Activated CD8-positive, alpha-beta T cell treated with anti-CD3 and anti-CD28 coated beads for 36 hours (primary cell): Measurements from ENCODE around the gene CDT1. TPM values are rescaled to one million over a fixed set of nuclear protein-coding genes. Genes with fewer than 3 reads are reported as not detected.

ENCODE experiments used
- ATAC-seq: fragments of 200-7000 bp; cut with Tn5 transposase; one replicate; pipeline ENCODE4 v1.10.0; 2021; ENCODE audit warnings: mild to moderate bottlenecking, moderate library complexity
- CTCF ChIA-PET: fragments of 350-600 bp; sonication (Branson Sonifier 250); formaldehyde crosslinking; loops from one replicate; lab custom pipeline; 2021; ENCODE audit warnings: antibody characterized with exemption; lab: Charles Lee
- POLR2A ChIA-PET: fragments of 350-600 bp; sonication (Branson Sonifier 250); formaldehyde crosslinking; loops from one replicate; lab custom pipeline; 2021; ENCODE audit warnings: antibody characterized with exemption; lab: Charles Lee
- DNase-seq: peaks from one replicate; pipeline ENCODE4 v3.0.0-alpha.2; 2020
- H3K27ac Mint-ChIP-seq: one replicate; pipeline ENCODE4 v1.8.0; 2021; ENCODE audit warnings: mild to moderate bottlenecking, mixed read lengths
- H3K27me3 Mint-ChIP-seq: one replicate; pipeline ENCODE4 v1.8.0; 2021; ENCODE audit warnings: mixed read lengths
- H3K36me3 Mint-ChIP-seq: one replicate; pipeline ENCODE4 v1.8.0; 2021; ENCODE audit warnings: low read depth, mixed read lengths
- H3K4me1 Mint-ChIP-seq: one replicate; pipeline ENCODE4 v1.8.0; 2021; ENCODE audit warnings: low read depth, mixed read lengths
- H3K4me3 Mint-ChIP-seq: one replicate; pipeline ENCODE4 v1.8.0; 2021; ENCODE audit warnings: mild to moderate bottlenecking, moderate library complexity, mixed read lengths
- H3K9me3 Mint-ChIP-seq: one replicate; pipeline ENCODE4 v1.8.0; 2021; ENCODE audit warnings: mixed read lengths
- intact Hi-C: fragments of 100-400 bp; cut with micrococcal nuclease; formaldehyde crosslinking; loops from one replicate; pipeline ENCODE4 v1.10.0; 2022
- total RNA-seq, 2 experiments: library from RNA; stranded (reverse); gene quantifications; one replicate each; pipeline ENCODE4 v1.2.3, GENCODE V29; 2021
- TF ChIP-seq, protein P1 (sequence below): fragments of 200-600 bp; IDR thresholded peaks from one replicate; pipeline ENCODE4 v1.8.0; 2022; ENCODE audit warnings: antibody characterized with exemption, mild to moderate bottlenecking

The CDT1 gene
- total RNA-seq, 2 experiments from 2014 or later = 180 to 182 TPM

DNA sequence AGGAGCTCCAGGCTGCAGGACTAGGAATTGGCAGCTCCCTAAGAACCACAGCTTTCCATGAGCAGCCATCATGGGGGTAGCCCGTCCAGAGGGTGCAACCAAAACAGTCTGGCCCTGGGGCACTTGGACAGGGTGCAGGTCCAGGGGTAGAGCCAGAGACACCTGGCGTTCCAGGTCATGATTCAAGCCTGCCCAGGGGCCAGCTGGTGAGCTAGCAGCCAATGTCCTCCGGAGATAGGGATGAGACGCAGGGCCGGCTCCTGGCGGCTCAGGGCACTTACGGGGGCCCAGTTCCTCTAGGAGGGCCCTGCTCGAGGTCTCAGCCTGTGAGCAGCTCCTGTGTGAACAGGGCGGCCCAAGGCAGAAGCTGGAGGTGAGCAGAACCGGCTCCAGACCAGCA, 40.6 kb upstream of the CDT1 start:
- ChIA-PET CTCF (interaction anchor here (1.7 kb wide), 1 partner anchor 20 kb away, joined by 4 read pairs; no protein-coding TSS in a partner anchor), POLR2A (interaction anchor here (0.9 to 1.0 kb wide), 2 partner anchors 8 to 21 kb away, joined by 3 read pairs; no protein-coding TSS in a partner anchor)
- Mint-ChIP-seq H3K9me3 (no peaks in the 10 kb centered on the region), H3K4me3 (no peak overlapping the region), H3K27me3 (no peaks in the 10 kb centered on the region), H3K4me1 (peaks cover 27% of the 10 kb centered on the region), H3K36me3 (peaks cover 2% of the 10 kb centered on the region), H3K27ac (no peak overlapping the region)
- no peak for DNase-seq
- intact Hi-C loops = no loop called here
- TF ChIP-seq, protein P1, sequence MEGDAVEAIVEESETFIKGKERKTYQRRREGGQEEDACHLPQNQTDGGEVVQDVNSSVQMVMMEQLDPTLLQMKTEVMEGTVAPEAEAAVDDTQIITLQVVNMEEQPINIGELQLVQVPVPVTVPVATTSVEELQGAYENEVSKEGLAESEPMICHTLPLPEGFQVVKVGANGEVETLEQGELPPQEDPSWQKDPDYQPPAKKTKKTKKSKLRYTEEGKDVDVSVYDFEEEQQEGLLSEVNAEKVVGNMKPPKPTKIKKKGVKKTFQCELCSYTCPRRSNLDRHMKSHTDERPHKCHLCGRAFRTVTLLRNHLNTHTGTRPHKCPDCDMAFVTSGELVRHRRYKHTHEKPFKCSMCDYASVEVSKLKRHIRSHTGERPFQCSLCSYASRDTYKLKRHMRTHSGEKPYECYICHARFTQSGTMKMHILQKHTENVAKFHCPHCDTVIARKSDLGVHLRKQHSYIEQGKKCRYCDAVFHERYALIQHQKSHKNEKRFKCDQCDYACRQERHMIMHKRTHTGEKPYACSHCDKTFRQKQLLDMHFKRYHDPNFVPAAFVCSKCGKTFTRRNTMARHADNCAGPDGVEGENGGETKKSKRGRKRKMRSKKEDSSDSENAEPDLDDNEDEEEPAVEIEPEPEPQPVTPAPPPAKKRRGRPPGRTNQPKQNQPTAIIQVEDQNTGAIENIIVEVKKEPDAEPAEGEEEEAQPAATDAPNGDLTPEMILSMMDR = no peak
- no peak for ATAC-seq

DNA sequence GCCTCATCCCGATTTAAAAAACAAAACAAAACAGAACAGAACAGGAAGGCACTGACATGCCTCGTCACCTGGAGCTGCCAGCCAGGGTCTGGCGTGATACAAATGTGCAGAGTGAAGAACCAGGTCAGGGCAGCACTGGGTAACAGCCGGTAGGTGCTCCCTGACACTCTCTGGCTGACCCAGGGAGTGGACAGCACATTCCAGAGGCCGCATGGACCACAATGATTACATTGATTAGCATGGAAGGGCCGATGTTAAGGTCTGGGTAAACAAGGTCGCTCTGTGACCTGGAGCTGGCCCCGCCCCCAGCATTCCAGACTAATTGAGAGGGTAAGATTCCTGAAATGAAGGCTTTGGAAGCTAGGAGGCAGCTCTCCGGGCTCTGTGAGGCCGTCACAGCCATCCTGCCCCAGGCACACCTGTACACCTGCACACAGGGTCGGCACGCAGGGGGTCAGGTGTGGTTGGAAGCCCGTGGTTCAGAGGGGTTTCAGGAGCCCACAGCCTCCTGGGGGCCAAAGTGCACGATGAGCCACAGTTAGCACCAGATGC, 40.0 kb upstream of the CDT1 start:
- POLR2A ChIA-PET = interaction anchor here (1.6 kb wide), 1 partner anchor 17 kb away, joined by 6 read pairs; no protein-coding TSS in a partner anchor

DNA sequence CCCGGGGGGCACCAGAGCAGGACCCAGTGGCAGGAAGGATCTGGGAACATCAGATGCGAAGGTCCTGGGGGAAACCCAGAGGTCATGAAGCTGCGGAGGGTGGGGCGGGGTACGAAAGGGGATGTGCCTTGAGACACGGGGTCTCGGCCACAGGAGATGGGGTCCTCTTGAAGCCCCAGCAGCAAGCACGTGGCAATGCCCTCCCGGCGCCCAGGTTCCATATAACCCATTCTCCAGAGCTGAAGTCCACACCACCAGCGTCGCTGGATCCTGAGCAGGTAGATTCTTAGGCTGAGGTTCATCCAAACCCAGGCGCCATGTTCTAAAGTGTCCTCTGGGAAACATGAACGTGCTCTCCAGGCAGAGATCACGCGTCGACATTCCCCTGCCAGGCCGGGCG, 39.5 kb upstream of the CDT1 start:
- no peak for DNase-seq
- ChIA-PET POLR2A (interaction anchor here (1.6 kb wide), 1 partner anchor 17 kb away, joined by 6 read pairs; no protein-coding TSS in a partner anchor), CTCF (interaction anchor here (1.7 kb wide), 2 partner anchors 9 to 21 kb away, joined by 4 to 8 read pairs; no protein-coding TSS in a partner anchor)
- intact Hi-C loops = no loop called here
- TF ChIP-seq, protein P1 = no peak
- Mint-ChIP-seq H3K27ac (no peak overlapping the region), H3K4me1 (peaks cover 25% of the 10 kb centered on the region), H3K9me3 (no peaks in the 10 kb centered on the region), H3K4me3 (no peak overlapping the region), H3K36me3 (peaks cover 2% of the 10 kb centered on the region), H3K27me3 (no peaks in the 10 kb centered on the region)
- no peak for ATAC-seq

More for the DNA sequence above, 40.0 kb upstream of the CDT1 start:
- no peak overlapping the region for H3K27ac Mint-ChIP-seq
- DNase-seq = no peak
- CTCF ChIA-PET = interaction anchor here (1.7 kb wide), 2 partner anchors 9 to 20 kb away, joined by 4 to 8 read pairs; no protein-coding TSS in a partner anchor
- H3K27me3 Mint-ChIP-seq = no peaks in the 10 kb centered on the region
- H3K4me3 Mint-ChIP-seq = no peak overlapping the region
- H3K4me1 Mint-ChIP-seq = peaks cover 27% of the 10 kb centered on the region
- TF ChIP-seq, protein P1 = no peak
- peaks cover 2% of the 10 kb centered on the region for H3K36me3 Mint-ChIP-seq
- ATAC-seq = no peak
- no peaks in the 10 kb centered on the region for H3K9me3 Mint-ChIP-seq
- intact Hi-C loops = no loop called here

DNA sequence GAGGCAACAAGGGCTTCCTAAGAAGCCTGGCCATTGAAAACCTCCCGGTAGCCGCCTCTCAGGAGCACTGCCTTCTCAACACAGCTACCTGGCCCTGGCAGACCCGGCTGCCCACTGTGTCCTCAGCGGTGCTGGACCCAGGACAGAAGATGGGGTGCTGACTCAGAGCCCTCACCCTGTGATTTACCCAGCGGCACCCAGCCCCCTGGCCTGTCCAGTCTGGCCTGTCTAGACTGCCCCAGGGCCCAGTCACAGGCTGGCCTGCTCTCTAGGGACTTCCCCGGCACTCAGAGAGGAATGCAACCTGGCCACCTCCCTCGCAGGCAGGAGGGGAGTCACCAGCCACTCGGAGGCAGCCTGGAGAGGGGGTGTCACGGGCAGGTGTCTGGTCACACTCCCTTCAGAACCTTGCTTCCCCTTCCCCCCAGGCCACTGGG, 38.7 kb upstream of the CDT1 start:
- Mint-ChIP-seq H3K36me3 (no peaks in the 10 kb centered on the region), H3K27me3 (no peaks in the 10 kb centered on the region), H3K27ac (no peak overlapping the region), H3K9me3 (no peaks in the 10 kb centered on the region), H3K4me1 (peaks cover 26% of the 10 kb centered on the region), H3K4me3 (no peak overlapping the region)
- ATAC-seq (no peak), DNase-seq (no peak)
- intact Hi-C loops = no loop called here
- ChIA-PET POLR2A (interaction anchor here (1.6 kb wide), 1 partner anchor 16 kb away, joined by 6 read pairs; no protein-coding TSS in a partner anchor), CTCF (interaction anchor here (1.7 kb wide), 1 partner anchor 10 kb away, joined by 8 read pairs; no protein-coding TSS in a partner anchor)
- TF ChIP-seq, protein P1 = no peak

DNA sequence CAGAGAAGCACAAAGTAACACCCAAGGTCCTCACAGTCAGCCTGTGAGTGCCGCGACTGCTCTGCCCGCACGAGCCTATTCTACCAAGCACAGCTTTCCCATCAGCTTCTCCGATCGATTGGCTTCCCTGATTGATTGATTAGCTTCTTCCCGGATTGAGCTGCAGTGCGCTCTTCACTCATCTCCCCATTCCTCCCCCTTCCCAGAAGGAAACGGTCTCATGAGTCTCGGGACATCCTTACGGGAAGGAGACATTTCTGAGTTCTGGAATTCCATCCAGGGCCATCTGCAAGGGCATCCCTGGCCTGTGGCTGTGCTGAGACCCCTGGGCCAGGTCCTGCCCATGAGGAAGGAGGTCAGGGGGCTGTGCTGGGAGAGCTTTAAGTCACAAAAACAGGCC, 36.6 kb upstream of the CDT1 start:
- CTCF ChIA-PET = interaction anchor here (1.0 to 1.6 kb wide), 3 partner anchors 12 to 29 kb away, joined by 4 read pairs; no protein-coding TSS in a partner anchor
- Mint-ChIP-seq H3K36me3 (no peaks in the 10 kb centered on the region), H3K27me3 (no peaks in the 10 kb centered on the region), H3K9me3 (no peaks in the 10 kb centered on the region), H3K4me3 (no peak overlapping the region), H3K4me1 (peaks cover 34% of the 10 kb centered on the region), H3K27ac (peak overlapping the region; percentile 1)
- ATAC-seq = no peak
- DNase-seq = no peak
- intact Hi-C loops = no loop called here
- POLR2A ChIA-PET = interaction anchor here (1.5 kb wide), 1 partner anchor 13 kb away, joined by 5 read pairs; no protein-coding TSS in a partner anchor
- TF ChIP-seq, protein P1 = no peak
